CD4-positive, alpha-beta T cell treated with Interleukin-17A for 4 hours (primary cell): ENCODE measurements around the gene RNF225.
"Not testable (repeated sequence)": the region's sequence is repeated elsewhere in the genome, so short reads cannot be mapped to it uniquely, and the experiment has no call there.

Experiments used
- DNase-seq: peaks from one replicate; pipeline ENCODE4 v3.0.0-alpha.2; 2020; ENCODE audit warnings: mixed read lengths

RNF225 gene

DNA sequence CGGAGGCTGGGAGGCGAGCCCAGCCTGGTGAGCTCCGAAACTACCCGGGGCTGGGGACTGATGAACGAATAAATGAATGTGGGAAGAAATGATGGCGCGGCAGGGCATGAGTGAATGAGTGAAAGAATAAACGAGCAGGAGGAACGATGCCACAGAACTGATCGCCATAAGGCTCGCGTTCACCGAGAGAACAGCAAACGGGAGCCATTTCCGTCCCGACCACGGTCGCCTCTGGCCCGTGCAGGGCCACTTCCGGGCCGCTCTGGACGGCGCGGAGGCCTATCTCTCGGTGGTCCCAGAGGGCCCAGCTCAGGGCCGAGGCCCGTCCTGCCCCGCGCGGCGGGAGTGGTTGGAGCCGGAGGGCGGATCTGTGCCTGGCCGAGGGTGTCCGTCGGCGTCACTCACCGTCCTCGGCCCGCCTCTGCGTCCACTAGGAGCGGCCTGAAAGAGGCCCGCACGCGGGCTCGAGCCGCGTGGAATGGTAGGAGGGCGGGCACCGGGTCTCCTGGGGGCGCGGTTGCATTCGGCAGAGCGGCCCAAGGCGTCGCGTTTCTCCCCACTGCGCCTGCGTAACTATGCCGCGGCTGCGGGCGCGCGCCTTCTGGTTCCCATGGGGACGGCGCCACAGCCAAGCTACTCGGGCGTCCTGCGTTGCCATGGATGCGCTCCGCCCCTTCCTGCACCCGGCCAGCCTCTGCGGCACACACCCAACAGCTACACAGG, 33.0 kb upstream of the RNF225 start, which contains the start of gene ZNF497:
TSS of gene ZNF497 (minus strand) at position 480 of the 723 bp plus-strand sequence. CDS start 5,116 bp downstream, outside the sequence.
- DNase-seq, result peak; percentile 99

GRCh38 chr19:58364146-58364545, 31.3 kb upstream of the RNF225 start:
- DNase-seq, result no peak

DNA sequence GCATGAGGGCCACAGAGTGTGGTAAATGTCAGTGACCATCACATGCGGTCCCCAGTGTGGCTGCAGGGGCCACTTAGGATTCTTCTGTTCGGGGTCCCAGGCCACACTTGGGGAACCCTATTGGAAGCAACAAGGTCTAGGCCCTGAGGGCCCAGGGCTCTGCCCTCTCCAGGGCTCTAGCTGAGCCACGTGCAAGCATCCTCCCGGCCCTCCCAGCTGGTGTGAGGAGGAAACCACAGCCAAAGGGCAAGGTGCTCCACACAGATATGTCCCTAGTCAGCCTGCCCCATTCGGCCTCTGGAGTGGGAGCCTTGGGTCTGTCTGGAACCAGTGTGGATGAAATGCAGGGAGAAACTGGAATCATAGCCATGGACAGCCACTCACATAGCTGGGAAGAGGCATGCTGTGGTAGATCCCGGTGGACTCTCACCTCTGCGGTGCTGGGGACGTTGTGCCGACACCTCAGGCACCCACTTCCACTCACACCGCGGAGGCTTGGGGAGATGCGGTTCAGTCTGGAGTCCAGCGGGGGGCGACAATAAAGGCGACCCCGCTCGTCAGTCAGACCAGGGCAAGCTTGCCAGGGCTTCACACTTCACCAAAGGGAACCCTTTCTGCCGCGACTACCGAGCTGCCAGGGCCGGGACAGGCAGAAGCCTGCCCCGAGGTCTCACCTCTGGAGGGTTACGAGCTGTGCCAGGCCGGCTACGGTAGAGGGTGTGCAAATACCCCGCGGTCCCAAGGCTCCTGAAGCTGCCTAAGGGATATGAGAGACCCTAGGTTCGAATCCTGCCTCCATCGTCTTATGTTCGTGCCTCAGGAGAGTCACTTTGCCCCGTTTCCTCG, 28.6 kb upstream of the RNF225 start:
- DNase-seq, result no peak

GRCh38 chr19:58367698-58368454, 27.6 kb upstream of the RNF225 start:
- no peak for DNase-seq

DNA sequence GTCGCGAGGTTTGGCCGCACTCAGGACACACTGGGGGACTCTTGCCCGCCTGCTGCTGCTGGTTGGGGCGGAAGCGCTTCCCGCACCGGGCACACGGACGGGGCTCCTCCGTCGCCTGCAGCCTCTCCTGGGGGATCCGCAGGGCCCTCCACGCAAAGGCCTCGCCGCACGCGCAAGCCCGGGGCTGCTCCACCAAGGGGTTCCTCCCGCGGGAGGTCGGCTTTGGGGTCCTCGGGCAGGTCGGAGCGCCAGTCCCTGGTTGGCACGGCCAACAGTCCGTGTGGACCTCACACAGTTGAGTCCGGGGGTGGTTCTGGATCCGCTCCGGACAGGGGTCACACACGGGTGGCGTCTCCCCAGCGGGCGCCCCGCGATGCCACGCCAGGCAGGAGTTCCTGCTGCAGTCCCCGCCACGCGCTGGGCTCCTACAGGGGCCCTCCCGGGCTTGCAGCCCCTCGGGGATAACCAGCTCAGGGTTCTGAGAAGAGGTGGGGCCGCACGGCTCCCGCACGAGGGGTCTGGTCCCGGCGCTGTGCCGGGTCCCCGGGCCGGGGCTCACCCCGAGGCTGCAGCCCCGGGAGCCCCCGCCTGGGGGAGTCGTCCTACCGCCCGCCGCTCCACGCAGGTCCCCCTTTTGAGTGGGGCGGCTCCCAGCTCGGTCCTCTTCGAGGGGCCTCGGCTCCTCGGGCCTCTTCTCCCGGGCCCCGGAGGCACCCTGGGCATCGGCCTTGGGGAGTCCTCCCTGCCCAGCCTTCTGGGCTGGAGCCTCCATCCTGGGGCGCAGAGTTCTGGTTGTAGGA, 26.7 kb upstream of the RNF225 start:
- DNase-seq, result no peak

DNA sequence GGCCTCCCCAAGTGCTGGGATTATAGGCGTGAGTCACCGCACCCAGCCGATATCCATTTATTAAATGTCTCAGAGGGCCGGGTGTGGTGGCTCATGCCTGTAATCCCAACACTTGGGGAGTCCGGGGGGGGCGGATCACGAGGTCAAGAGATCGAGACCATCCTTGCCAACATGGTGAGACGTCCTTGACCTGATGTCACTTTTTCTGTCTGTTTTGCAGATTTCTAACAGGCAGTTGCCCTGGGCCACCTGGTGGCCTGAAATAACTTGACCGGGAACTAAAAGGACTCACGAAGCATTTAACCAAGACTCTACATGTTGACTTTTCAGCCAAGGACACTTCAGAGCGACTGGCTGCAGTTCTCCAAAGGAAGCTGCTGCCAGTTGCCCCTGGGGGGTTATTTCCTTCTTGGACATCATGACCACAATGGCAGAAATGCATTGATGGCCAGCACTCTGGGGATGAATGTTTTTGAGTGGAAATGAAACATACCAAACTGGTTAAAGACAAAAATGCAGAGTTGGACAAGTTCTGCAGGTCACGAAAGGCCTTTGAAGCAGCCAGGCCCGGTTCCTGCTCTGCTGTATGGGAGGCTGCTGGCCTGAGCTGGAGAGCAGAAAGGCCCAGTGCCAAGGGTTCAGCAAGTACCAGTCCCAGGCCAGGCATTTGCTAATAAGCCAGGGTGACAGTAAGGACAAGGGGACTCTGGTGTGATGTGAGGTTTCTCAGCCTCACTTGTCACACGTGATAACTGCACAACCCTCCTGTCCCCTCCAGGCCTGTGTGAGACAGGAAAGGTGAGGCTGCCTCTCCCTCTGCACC, 22.9 kb upstream of the RNF225 start:
- no peak for DNase-seq

DNA sequence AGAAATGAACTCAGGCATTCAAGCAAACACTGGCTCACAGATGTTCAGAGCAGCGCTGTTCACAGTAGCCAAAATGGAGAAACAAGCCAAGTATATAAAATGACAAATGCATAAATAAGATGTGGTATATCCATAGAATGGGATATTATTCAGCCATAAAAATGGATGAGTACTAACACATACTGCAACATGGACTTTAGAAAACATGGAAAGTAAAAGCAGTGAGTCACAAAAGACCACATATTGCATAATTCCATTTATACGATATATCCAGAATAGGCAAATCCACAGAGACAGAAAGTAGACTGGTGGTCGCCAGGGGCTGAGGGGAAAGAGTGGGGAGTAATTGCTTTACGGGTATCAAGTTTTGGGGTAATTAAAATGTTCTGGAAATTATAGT, 21.3 kb upstream of the RNF225 start:
- DNase-seq, result no peak

DNA sequence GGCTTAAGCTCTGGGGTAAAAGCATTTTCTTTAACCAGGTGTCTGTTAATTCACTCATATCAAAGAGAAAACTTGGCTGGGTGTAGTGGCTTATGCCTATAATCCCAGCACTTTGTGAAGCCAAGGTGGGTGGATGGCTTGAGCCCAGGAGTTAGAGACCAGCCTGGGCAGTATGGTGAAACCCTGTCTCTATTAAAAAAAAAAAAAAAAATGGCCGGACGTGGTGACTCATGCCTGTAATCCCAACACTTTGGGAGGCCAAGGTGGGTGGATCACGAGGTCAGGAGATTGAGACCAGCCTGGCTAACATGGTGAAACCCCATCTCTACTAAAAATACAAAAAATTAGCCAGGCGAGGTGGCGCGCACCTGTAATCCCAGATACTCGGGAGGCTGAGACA, 18.7 kb upstream of the RNF225 start:
- not testable (repeated sequence) for DNase-seq

DNA sequence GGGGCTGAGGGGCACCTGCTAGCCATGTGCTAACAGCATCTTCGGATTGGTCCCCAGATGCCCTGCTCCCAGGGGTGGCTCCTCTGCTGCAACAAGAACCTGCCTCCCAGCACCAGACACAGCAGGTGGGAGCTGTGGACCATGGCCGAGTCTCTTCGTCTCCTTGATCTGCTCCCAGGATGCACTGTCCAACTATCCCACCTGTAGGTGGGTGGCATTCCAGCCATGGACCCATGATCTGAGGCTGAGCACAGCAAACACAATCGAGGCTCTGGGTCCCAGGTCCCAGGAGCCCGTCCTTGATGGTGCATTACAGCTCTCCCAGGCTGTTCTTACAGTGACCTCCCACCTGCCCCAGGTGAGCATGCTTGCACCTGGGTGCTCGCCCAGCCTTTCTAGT, 16.2 kb upstream of the RNF225 start:
- no peak for DNase-seq

GRCh38 chr19:58380037-58380661, 15.3 kb upstream of the RNF225 start:
- DNase-seq, result peak; percentile 17

- DNase-seq, result peak; percentile 97
These were observed 14.6 kb upstream of the RNF225 start, which contains the start of gene ZNF837 for GRCh38 chr19:58380662-58381459. TSS of gene ZNF837 (minus strand) at chr19:58381030. CDS start at chr19:58369332, 11,698 bp downstream.

DNA sequence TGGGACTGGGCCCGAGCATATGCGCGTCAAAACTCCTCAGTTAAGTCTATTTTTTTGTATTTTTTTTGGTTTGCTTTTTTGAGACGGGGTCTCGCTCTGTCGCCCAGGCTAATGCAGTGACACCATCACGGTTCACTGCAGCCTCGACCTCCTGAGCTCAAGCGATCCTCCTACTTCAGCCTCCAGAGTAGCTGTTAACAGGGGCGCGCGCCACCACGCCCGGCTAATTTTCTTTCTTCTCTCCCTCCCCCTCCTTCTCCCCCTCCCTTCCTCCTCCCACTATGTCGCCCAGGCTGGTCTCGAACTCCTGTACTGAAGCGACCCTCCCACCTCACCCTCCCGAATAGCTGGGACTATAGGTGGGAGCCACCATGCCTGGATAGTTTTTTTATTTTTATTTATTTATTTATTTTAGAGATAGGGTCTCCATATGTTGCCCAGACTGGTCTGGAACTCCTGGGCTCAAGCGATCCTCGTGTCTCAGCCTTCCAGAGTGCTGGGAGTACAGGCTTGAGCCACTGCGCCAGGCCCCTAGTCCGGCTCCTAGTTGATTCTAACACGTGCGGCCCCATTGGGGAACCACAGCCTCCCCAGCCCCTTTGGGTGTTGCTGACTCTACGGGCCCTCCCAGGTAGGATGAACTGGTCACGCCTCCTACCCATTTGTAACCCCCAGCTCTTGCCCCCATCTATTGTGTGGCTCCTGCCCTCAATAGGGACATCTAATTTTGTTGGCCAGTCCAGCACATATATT, 13.8 kb upstream of the RNF225 start:
- no peak for DNase-seq

DNA sequence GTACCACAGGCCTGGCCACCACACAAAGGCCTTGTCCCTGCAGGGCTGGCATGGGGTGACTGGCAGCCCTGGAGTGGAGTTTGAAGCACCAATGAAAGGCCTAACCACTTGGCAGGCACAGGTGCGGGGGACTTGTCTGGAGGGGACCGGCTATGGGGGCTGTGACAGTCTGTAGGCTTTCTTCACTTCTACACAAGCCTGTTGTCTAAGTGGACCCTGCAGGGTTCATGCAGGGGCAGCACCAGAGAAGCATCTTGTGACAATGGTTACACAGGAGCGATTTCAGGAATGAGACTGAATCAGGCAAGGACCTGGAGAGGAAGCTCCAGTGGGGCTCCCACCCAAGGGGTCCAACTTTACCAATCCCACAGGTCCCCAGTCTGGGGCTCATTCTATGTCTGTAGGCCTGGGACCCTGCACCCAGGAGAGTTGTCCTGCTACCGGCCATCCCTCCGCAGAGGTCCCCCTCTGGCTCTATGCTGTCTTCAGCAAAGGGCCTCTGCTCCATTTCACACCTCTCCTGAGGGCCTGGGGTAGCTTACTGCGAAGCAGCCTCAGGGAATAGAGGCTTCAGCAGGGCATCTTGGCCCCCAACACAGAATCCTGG, 12.4 kb upstream of the RNF225 start:
- DNase-seq, result no peak

GRCh38 chr19:58385313-58385890, 10.1 kb upstream of the RNF225 start:
- no peak for DNase-seq

- DNase-seq, result peak; percentile 25
These were observed 9.4 kb upstream of the RNF225 start for GRCh38 chr19:58385891-58386575.

DNA sequence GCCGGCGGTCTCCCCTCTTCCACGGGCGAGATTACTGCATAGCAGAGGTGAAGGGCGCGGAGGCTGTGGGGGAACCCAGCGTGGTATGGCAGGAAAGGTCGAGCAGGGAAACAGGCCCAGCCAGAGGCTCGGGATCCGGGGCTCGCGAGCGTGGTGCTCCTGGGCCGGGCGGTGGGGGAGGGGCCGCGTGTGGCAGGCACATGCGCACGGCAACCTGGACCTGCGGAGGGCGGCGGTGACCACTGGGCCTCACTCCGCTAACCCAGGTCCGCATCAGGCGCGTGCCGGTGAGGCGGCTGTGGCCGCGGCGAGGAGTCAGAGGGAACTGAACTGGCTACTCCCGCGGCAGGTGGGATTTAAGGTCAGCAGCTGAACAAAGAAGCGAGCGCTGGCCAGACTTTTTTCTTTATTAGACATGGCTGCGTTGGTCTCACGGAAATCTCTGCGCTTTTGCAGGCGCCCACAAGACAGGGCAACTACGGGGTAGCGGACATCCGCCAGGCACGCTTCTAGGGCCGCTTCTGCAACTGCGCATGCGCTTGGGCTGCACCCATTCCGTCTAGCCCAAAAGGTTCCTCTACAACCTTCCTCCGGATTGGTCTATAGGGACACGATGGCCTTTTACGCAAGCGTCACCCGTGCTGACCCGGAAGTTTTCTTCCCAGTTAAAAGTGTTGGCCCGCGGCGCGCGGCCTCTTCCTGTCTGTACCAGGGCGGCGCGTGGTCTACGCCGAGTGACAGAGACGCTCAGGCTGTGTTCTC, 8.7 kb upstream of the RNF225 start, which contains the start of gene RPS5:
TSS of gene RPS5 (plus strand) at position 694 of the 762 bp plus-strand sequence. CDS start 869 bp downstream, outside the sequence.
- DNase-seq, result peak; percentile 95
